ENCODE results near the gene PRPF8. TPM values are rescaled to one million over a fixed set of nuclear protein-coding genes. Genes with fewer than 3 reads are reported as not detected.
"Not testable (repeated sequence)": the region's sequence is repeated elsewhere in the genome, so short reads cannot be mapped to it uniquely, and the experiment has no call there.

PRPF8 gene
- 175 and 180 TPM in 2 replicates for total RNA-seq

- peak; percentile 88 for DNase-seq (ENCODE audit: extremely low read depth, low read depth, low spot score)
These were observed at the start of gene PRPF8 for GRCh38 chr17:1684378-1685189. Gene PRPF8 (minus strand): TSS chr17:1684867. CDS start chr17:1684571, 296 bp downstream.

- DNase-seq (ENCODE audit: extremely low read depth, low read depth, low spot score), result no peak
These were observed 49.1 kb upstream of the PRPF8 start for GRCh38 chr17:1733759-1734158.

- DNase-seq (ENCODE audit: extremely low read depth, low read depth, low spot score), result no peak
These were observed 48.2 kb upstream of the PRPF8 start for GRCh38 chr17:1732833-1733321.

GRCh38 chr17:1732241-1732832 is 47.7 kb upstream of the PRPF8 start:
- DNase-seq (ENCODE audit: extremely low read depth, low read depth, low spot score), result no peak

GRCh38 chr17:1731194-1731506 is 46.5 kb upstream of the PRPF8 start:
- DNase-seq (ENCODE audit: extremely low read depth, low read depth, low spot score), result no peak

GRCh38 chr17:1730326-1731193 is 45.9 kb upstream of the PRPF8 start:
- DNase-seq (ENCODE audit: extremely low read depth, low read depth, low spot score), result no peak

- no peak for DNase-seq (ENCODE audit: extremely low read depth, low read depth, low spot score)
These were observed 45.3 kb upstream of the PRPF8 start for GRCh38 chr17:1729966-1730325.

GRCh38 chr17:1727876-1728630 is 43.4 kb upstream of the PRPF8 start:
- DNase-seq (ENCODE audit: extremely low read depth, low read depth, low spot score), result no peak

- no peak for DNase-seq (ENCODE audit: extremely low read depth, low read depth, low spot score)
These were observed 42.7 kb upstream of the PRPF8 start for GRCh38 chr17:1727258-1727789.

GRCh38 chr17:1726626-1727257 is 42.1 kb upstream of the PRPF8 start:
- no peak for DNase-seq (ENCODE audit: extremely low read depth, low read depth, low spot score)

- no peak for DNase-seq (ENCODE audit: extremely low read depth, low read depth, low spot score)
These were observed 41.2 kb upstream of the PRPF8 start for GRCh38 chr17:1725642-1726511.

- DNase-seq (ENCODE audit: extremely low read depth, low read depth, low spot score), result no peak
These were observed 40.4 kb upstream of the PRPF8 start for GRCh38 chr17:1724869-1725641.

GRCh38 chr17:1724351-1724868 is 39.7 kb upstream of the PRPF8 start, which contains the start of gene WDR81:
Gene WDR81 (plus strand): TSS chr17:1724704. CDS start chr17:1724960, 256 bp downstream.
- DNase-seq (ENCODE audit: extremely low read depth, low read depth, low spot score), result no peak

GRCh38 chr17:1722022-1722421 is 37.4 kb upstream of the PRPF8 start:
- not testable (repeated sequence) for DNase-seq (ENCODE audit: extremely low read depth, low read depth, low spot score)

- DNase-seq (ENCODE audit: extremely low read depth, low read depth, low spot score), result no peak
These were observed 36.3 kb upstream of the PRPF8 start for GRCh38 chr17:1720856-1721386.

- no peak for DNase-seq (ENCODE audit: extremely low read depth, low read depth, low spot score)
These were observed 33.9 kb upstream of the PRPF8 start for GRCh38 chr17:1718362-1719165.
